ENCODE results near the gene UTS2R. TPM values are rescaled to one million over a fixed set of nuclear protein-coding genes. Genes with fewer than 3 reads are reported as not detected.

The UTS2R gene
- polyA plus RNA-seq, 3 donors, result not detected

- no peak overlapping the region for H3K4me3 ChIP-seq (replicated peaks in 1 of 3; ENCODE audit: low read depth in 2 of 3, low read length in 3 of 3)
- no peak overlapping the region for H3K4me2 ChIP-seq (replicated peaks; ENCODE audit: extremely low read depth, low read length, poor library complexity, severe bottlenecking)
- H3K4me1 ChIP-seq (ENCODE audit: control insufficient read depth in 1 of 2, insufficient read depth in 2 of 2, low read length in 2 of 2), result peaks cover 23 to 24% of the 10 kb centered on the region in 2 donors
- no peaks in the 10 kb centered on the region for H3K9me3 ChIP-seq (replicated peaks in 1 of 2; ENCODE audit: control insufficient read depth in 1 of 2, insufficient read depth in 1 of 2, low read length in 2 of 2)
- no peak overlapping the region for H3K27ac ChIP-seq (ENCODE audit: low read depth in 1 of 2, low read length in 2 of 2)
- WGBS (ENCODE audit: insufficient coverage), result 96% methylated on average over 25 of the region's 26 CpGs
- no peaks in the 10 kb centered on the region for H3K27me3 ChIP-seq (ENCODE audit: control insufficient read depth in 2 of 2, insufficient read depth in 2 of 2, low read length in 2 of 2)
- intact Hi-C loops (cut with micrococcal nuclease), result no loop called here
- H3K27ac Mint-ChIP-seq, result peak overlapping the region in 1 of 7 donors; percentile 37
- peaks cover 19 to 22% of the 10 kb centered on the region in 2 donors for H3K36me3 Mint-ChIP-seq
- no peaks in the 10 kb centered on the region for H3K9me3 Mint-ChIP-seq
- no peak for DNase-seq
- peaks cover 2 to 8% of the 10 kb centered on the region in 2 donors for H3K36me3 ChIP-seq (replicated peaks in 1 of 2; ENCODE audit: control insufficient read depth in 1 of 2, insufficient read depth in 2 of 2, low read length in 2 of 2)
- TF ChIP-seq CTCF (IDR thresholded peaks at IDR 0.05), result no peak
- peaks cover 53% of the 10 kb centered on the region for H4K20me1 ChIP-seq (ENCODE audit: insufficient read depth, low read length)
- H2AFZ ChIP-seq (ENCODE audit: insufficient read depth, low read depth, low read length, poor library complexity, severe bottlenecking), result no peak overlapping the region
- peaks cover 11% of the 10 kb centered on the region for H3K79me2 ChIP-seq (ENCODE audit: insufficient read depth, low read length)
- peaks cover 0 to 1% (median 1%) of the 10 kb centered on the region in 3 donors for H3K27me3 Mint-ChIP-seq (ENCODE audit: low read depth in 3 of 3)
- H3K4me3 Mint-ChIP-seq, result no peak overlapping the region
- H3K4me1 Mint-ChIP-seq, result peaks cover 23% of the 10 kb centered on the region
- H3K9ac ChIP-seq (ENCODE audit: insufficient read depth, low read length, poor library complexity, severe bottlenecking), result no peak overlapping the region
Measured at GRCh38 chr17:82415336-82415735, 43.8 kb downstream of the UTS2R start.

- H3K27me3 Mint-ChIP-seq (ENCODE audit: low read depth in 3 of 3), result peaks cover 0 to 1% (median 1%) of the 10 kb centered on the region in 3 donors
- no peak overlapping the region for H3K4me3 ChIP-seq (replicated peaks in 1 of 3; ENCODE audit: low read depth in 2 of 3, low read length in 3 of 3)
- H3K36me3 ChIP-seq (replicated peaks in 1 of 2; ENCODE audit: control insufficient read depth in 1 of 2, insufficient read depth in 2 of 2, low read length in 2 of 2), result peaks cover 4 to 13% of the 10 kb centered on the region in 2 donors
- 94% methylated on average over 3 of the region's 9 CpGs for WGBS (ENCODE audit: insufficient coverage)
- H3K4me3 Mint-ChIP-seq, result no peak overlapping the region
- H3K9me3 ChIP-seq (replicated peaks in 1 of 2; ENCODE audit: control insufficient read depth in 1 of 2, insufficient read depth in 1 of 2, low read length in 2 of 2), result no peaks in the 10 kb centered on the region
- no peak for DNase-seq
- no peak overlapping the region for H3K9ac ChIP-seq (ENCODE audit: insufficient read depth, low read length, poor library complexity, severe bottlenecking)
- peaks cover 23% of the 10 kb centered on the region in 2 donors for H3K36me3 Mint-ChIP-seq
- peaks cover 23% of the 10 kb centered on the region for H3K4me1 Mint-ChIP-seq
- H3K27ac Mint-ChIP-seq, result peak overlapping the region in 1 of 7 donors; percentile 37
- H3K4me1 ChIP-seq (ENCODE audit: control insufficient read depth in 1 of 2, insufficient read depth in 2 of 2, low read length in 2 of 2), result peaks cover 23 to 24% of the 10 kb centered on the region in 2 donors
- peaks cover 11% of the 10 kb centered on the region for H3K79me2 ChIP-seq (ENCODE audit: insufficient read depth, low read length)
- peaks cover 53% of the 10 kb centered on the region for H4K20me1 ChIP-seq (ENCODE audit: insufficient read depth, low read length)
- H2AFZ ChIP-seq (ENCODE audit: insufficient read depth, low read depth, low read length, poor library complexity, severe bottlenecking), result no peak overlapping the region
- intact Hi-C loops (cut with micrococcal nuclease), result no loop called here
- no peaks in the 10 kb centered on the region for H3K9me3 Mint-ChIP-seq
- no peaks in the 10 kb centered on the region for H3K27me3 ChIP-seq (ENCODE audit: control insufficient read depth in 2 of 2, insufficient read depth in 2 of 2, low read length in 2 of 2)
- no peak for TF ChIP-seq CTCF (IDR thresholded peaks at IDR 0.05)
- no peak overlapping the region for H3K4me2 ChIP-seq (replicated peaks; ENCODE audit: extremely low read depth, low read length, poor library complexity, severe bottlenecking)
- no peak overlapping the region for H3K27ac ChIP-seq (ENCODE audit: low read depth in 1 of 2, low read length in 2 of 2)
Measured at GRCh38 chr17:82415786-82416185, 44.2 kb downstream of the UTS2R start.

Data from CD14-positive monocyte (primary cell).